Loucy (cell line): Measurements from ENCODE around the gene CAAP1.

ENCODE experiments used
- H2AFZ ChIP-seq: fragments of 200-600 bp; sonication (generic); 2 replicates; pipeline ENCODE4 v1.6.0; 2016; ENCODE audit warnings: antibody characterized with exemption, mild to moderate bottlenecking, low read length, moderate library complexity
- H3F3A ChIP-seq: fragments of 200-600 bp; 2 replicates; pipeline ENCODE4 v1.6.0; 2016; ENCODE audit warnings: antibody characterized with exemption, low read depth, mild to moderate bottlenecking
- H3K27me3 ChIP-seq: fragments of 200-600 bp; sonication (generic); 2 replicates; pipeline ENCODE4 v1.6.1; 2014; ENCODE audit warnings: low read length, mild to moderate bottlenecking; ENCODE audit not compliant: insufficient read depth, poor library complexity, severe bottlenecking
- H3K36me3 ChIP-seq: fragments of 200-600 bp; sonication (generic); 2 replicates; pipeline ENCODE4 v1.6.1; 2016; ENCODE audit warnings: low read length; ENCODE audit not compliant: insufficient read depth
- H3K4me1 ChIP-seq: fragments of 200-600 bp; sonication (generic); 2 replicates; pipeline ENCODE4 v1.5.1; 2014; ENCODE audit warnings: low read length, mild to moderate bottlenecking; ENCODE audit not compliant: insufficient read depth, poor library complexity, severe bottlenecking
- H3K4me2 ChIP-seq: fragments of 200-600 bp; sonication (generic); 2 replicates; pipeline ENCODE4 v1.6.0; 2014; ENCODE audit warnings: antibody characterized with exemption, low read length, low read depth, mild to moderate bottlenecking; ENCODE audit not compliant: poor library complexity, severe bottlenecking
- H3K4me3 ChIP-seq: fragments of 200-600 bp; sonication (generic); 2 replicates; pipeline ENCODE4 v1.5.1; 2014; ENCODE audit warnings: low read length, mild to moderate bottlenecking, mixed read lengths; ENCODE audit not compliant: poor library complexity, severe bottlenecking
- H3K79me2 ChIP-seq: fragments of 200-600 bp; sonication (generic); 2 replicates; pipeline ENCODE4 v1.6.1; 2014; ENCODE audit warnings: low read length; ENCODE audit not compliant: insufficient read depth
- H3K9ac ChIP-seq: fragments of 200-600 bp; sonication (generic); 2 replicates; pipeline ENCODE4 v1.6.0; 2014; ENCODE audit warnings: mild to moderate bottlenecking, low read depth, low read length, moderate library complexity; ENCODE audit not compliant: poor library complexity, severe bottlenecking
- H3K9me2 ChIP-seq: fragments of 200-600 bp; sonication (generic); replicated peaks from 2 replicates; pipeline ENCODE4 v1.6.1; 2016; ENCODE audit warnings: low read depth, low read length, mixed read lengths
- H3K9me3 ChIP-seq: fragments of 200-600 bp; sonication (generic); 2 replicates; pipeline ENCODE4 v1.6.1; 2014; ENCODE audit warnings: mild to moderate bottlenecking, antibody characterized with exemption, low read length, low read depth; ENCODE audit not compliant: insufficient read depth
- H4K20me1 ChIP-seq: fragments of 200-600 bp; sonication (generic); 2 replicates; pipeline ENCODE4 v1.6.0; 2014; ENCODE audit warnings: antibody characterized with exemption, low read length, mild to moderate bottlenecking; ENCODE audit not compliant: insufficient read depth, poor library complexity, severe bottlenecking
- CTCF ChIP-seq: fragments of 200-600 bp; sonication (generic); conservative IDR thresholded peaks from 2 replicates; pipeline ENCODE4 v1.5.1; 2014; ENCODE audit warnings: mild to moderate bottlenecking, antibody characterized with exemption, low read length
- EZH2phosphoT487 ChIP-seq: fragments of 200-600 bp; IDR thresholded peaks from 2 replicates; pipeline ENCODE4 v1.6.1; 2018; ENCODE audit warnings: antibody characterized with exemption, mild to moderate bottlenecking, moderate library complexity, borderline replicate concordance

Gene CAAP1

GRCh38 chr9:26811106-26811505, 81.5 kb downstream of the CAAP1 start:
- Histone ChIP-seq H3K4me2 (no peak overlapping the region), H3K9ac (no peak overlapping the region), H3K4me1 (no peaks in the 10 kb centered on the region), H3K27me3 (no peaks in the 10 kb centered on the region), H3F3A (no peaks in the 10 kb centered on the region), H2AFZ (no peak overlapping the region), H3K4me3 (no peak overlapping the region), H3K9me2 (no peaks in the 10 kb centered on the region), H3K36me3 (no peaks in the 10 kb centered on the region), H3K9me3 (no peaks in the 10 kb centered on the region), H3K79me2 (no peaks in the 10 kb centered on the region), H4K20me1 (no peaks in the 10 kb centered on the region)
- TF ChIP-seq CTCF (no peak), EZH2phosphoT487 (no peak)

DNA sequence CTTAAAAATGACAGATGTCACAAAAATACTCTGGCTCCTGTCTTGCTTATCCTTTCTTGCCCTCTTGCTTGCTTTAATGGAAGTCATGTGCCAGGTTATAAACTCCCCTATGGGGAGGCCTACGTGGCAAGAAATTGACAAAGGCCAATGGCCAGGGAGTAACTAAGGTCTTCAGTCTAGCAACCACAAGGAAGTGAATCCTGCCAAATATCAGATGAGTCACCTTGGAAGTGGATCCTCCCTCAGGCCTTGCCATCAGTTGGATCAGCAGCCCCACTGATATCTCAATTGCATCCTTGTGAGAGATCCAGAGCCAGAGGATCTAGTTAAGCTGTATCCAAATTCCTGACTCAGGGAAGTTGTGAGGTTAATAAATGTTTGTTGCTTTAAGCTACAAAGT, 82.8 kb downstream of the CAAP1 start:
- no peaks in the 10 kb centered on the region for H3K4me1 ChIP-seq
- H3K27me3 ChIP-seq = no peaks in the 10 kb centered on the region
- no peak overlapping the region for H3K9ac ChIP-seq
- H2AFZ ChIP-seq = no peak overlapping the region
- no peaks in the 10 kb centered on the region for H4K20me1 ChIP-seq
- TF ChIP-seq CTCF (no peak), EZH2phosphoT487 (no peak)
- H3K9me2 ChIP-seq = no peaks in the 10 kb centered on the region
- H3F3A ChIP-seq = no peaks in the 10 kb centered on the region
- H3K4me2 ChIP-seq = no peak overlapping the region
- H3K4me3 ChIP-seq = no peak overlapping the region
- no peaks in the 10 kb centered on the region for H3K9me3 ChIP-seq
- H3K36me3 ChIP-seq = no peaks in the 10 kb centered on the region
- H3K79me2 ChIP-seq = no peaks in the 10 kb centered on the region

DNA sequence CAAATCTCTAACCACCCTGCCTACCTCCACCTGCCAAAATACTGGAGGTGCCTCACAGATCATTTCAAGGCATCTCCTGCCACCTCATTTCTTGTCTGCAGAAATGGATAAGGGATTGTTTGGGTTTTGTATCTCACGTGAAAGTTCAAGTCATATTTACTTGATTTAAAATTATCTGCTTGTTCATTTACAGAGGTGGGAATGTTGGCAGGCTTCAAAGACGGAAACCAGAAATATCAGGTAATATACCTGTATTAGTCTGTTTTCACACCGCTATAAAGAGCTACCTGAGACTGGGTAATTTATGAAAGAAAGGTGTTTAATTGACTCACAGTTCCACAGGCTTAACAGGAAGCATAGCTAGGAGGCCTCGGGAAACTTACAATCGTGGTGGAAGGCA, 85.4 kb downstream of the CAAP1 start:
- H3K4me2 ChIP-seq = no peak overlapping the region
- no peaks in the 10 kb centered on the region for H3K27me3 ChIP-seq
- no peak overlapping the region for H3K9ac ChIP-seq
- no peaks in the 10 kb centered on the region for H4K20me1 ChIP-seq
- H3F3A ChIP-seq = no peaks in the 10 kb centered on the region
- no peaks in the 10 kb centered on the region for H3K79me2 ChIP-seq
- no peak overlapping the region for H3K4me3 ChIP-seq
- H3K36me3 ChIP-seq = no peaks in the 10 kb centered on the region
- no peak for TF ChIP-seq CTCF
- no peak for TF ChIP-seq EZH2phosphoT487
- H3K9me3 ChIP-seq = no peaks in the 10 kb centered on the region
- H3K9me2 ChIP-seq = no peaks in the 10 kb centered on the region
- H3K4me1 ChIP-seq = no peaks in the 10 kb centered on the region
- no peak overlapping the region for H2AFZ ChIP-seq
